GM23248 (cell line): ENCODE measurements around the gene KLHL6.
"Not testable (repeated sequence)": the region's sequence is repeated elsewhere in the genome, so short reads cannot be mapped to it uniquely, and the experiment has no call there.

Source experiments
- EZH2 ChIP-seq: fragments of 200-600 bp; sonication (generic); IDR thresholded peaks from 2 replicates; pipeline ENCODE4 v1.6.1; 2018; ENCODE audit warnings: antibody characterized with exemption, mild to moderate bottlenecking; ENCODE audit not compliant: insufficient read depth, poor library complexity, severe bottlenecking
- EZH2phosphoT487 ChIP-seq: fragments of 200-600 bp; sonication (generic); IDR thresholded peaks from 2 replicates; pipeline ENCODE4 v1.6.1; 2018; ENCODE audit warnings: antibody characterized with exemption, moderate library complexity, mild to moderate bottlenecking, low read depth; ENCODE audit not compliant: insufficient read depth

GRCh38 chr3:183520295-183520694, 35.2 kb downstream of the KLHL6 start:
- TF ChIP-seq EZH2, EZH2phosphoT487: not testable (repeated sequence)
